Nephron progenitor cell (in vitro differentiated cells): Measurements from ENCODE around the gene CACFD1.

Experiments used
- DNase-seq: peaks from one replicate; pipeline ENCODE4 v3.0.0; 2021
- H3K27ac Mint-ChIP-seq: 2 replicates; pipeline ENCODE4 v1.8.0; 2021; ENCODE audit warnings: mild to moderate bottlenecking, moderate library complexity, mixed read lengths
- H3K27me3 Mint-ChIP-seq: 2 replicates; pipeline ENCODE4 v1.8.0; 2021; ENCODE audit warnings: mild to moderate bottlenecking, low read depth, mixed read lengths; ENCODE audit not compliant: poor library complexity
- H3K36me3 Mint-ChIP-seq: 2 replicates; pipeline ENCODE4 v1.8.0; 2021; ENCODE audit warnings: low read depth, mixed read lengths
- H3K4me1 Mint-ChIP-seq: 2 replicates; pipeline ENCODE4 v1.8.0; 2021; ENCODE audit warnings: mixed read lengths
- H3K4me3 Mint-ChIP-seq: 2 replicates; pipeline ENCODE4 v1.8.0; 2021; ENCODE audit warnings: mild to moderate bottlenecking, moderate library complexity, mixed read lengths
- H3K9me3 Mint-ChIP-seq: 2 replicates; pipeline ENCODE4 v1.8.0; 2021; ENCODE audit warnings: mild to moderate bottlenecking, moderate library complexity, mixed read lengths
- CTCF ChIP-seq: fragments of 200-600 bp; sonication (generic); IDR thresholded peaks from 2 replicates; pipeline ENCODE4 v1.5.0; 2021; ENCODE audit warnings: antibody characterized with exemption

Gene CACFD1

GRCh38 chr9:133433351-133433843, 26.4 kb upstream of the CACFD1 start:
- Mint-ChIP-seq H3K9me3 (no peaks in the 10 kb centered on the region), H3K36me3 (no peaks in the 10 kb centered on the region), H3K27ac (no peak overlapping the region), H3K4me3 (no peak overlapping the region), H3K4me1 (no peaks in the 10 kb centered on the region), H3K27me3 (peaks cover 29% of the 10 kb centered on the region)
- no peak for TF ChIP-seq CTCF
- no peak for DNase-seq

DNA sequence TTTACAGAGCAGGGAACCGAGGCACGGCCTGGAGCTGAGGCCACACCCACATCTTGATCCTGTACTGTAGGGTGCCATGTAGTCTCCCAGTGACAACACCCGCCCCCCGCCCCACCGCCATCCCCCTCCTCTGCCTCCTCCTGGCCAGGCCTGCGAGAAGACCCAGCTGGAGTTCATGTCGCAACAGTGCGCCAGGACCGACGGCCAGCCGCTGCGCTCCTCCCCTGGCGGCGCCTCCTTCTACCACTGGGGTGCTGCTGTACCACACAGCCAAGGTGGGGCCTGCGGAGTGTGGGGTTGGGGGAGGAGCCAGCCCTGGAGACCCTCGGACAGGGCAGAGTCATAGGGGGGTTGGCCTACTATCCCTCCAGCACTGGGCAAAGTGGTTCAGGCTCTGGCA, 23.1 kb upstream of the CACFD1 start:
- H3K4me3 Mint-ChIP-seq: no peak overlapping the region
- H3K27ac Mint-ChIP-seq: no peak overlapping the region
- H3K4me1 Mint-ChIP-seq: peaks cover 3% of the 10 kb centered on the region
- no peak for TF ChIP-seq CTCF
- no peaks in the 10 kb centered on the region for H3K9me3 Mint-ChIP-seq
- H3K36me3 Mint-ChIP-seq: no peaks in the 10 kb centered on the region
- peaks cover 6% of the 10 kb centered on the region for H3K27me3 Mint-ChIP-seq
- no peak for DNase-seq

GRCh38 chr9:133437753-133438531, 21.8 kb upstream of the CACFD1 start:
- no peaks in the 10 kb centered on the region for H3K9me3 Mint-ChIP-seq
- H3K27ac Mint-ChIP-seq: no peak overlapping the region
- peaks cover 8% of the 10 kb centered on the region for H3K4me1 Mint-ChIP-seq
- peaks cover 3% of the 10 kb centered on the region for H3K27me3 Mint-ChIP-seq
- DNase-seq: no peak
- H3K4me3 Mint-ChIP-seq: no peak overlapping the region
- no peaks in the 10 kb centered on the region for H3K36me3 Mint-ChIP-seq
- no peak for TF ChIP-seq CTCF

GRCh38 chr9:133439337-133439736, 20.4 kb upstream of the CACFD1 start:
- Mint-ChIP-seq H3K27me3 (peaks cover 3% of the 10 kb centered on the region), H3K4me1 (peaks cover 12% of the 10 kb centered on the region), H3K4me3 (no peak overlapping the region), H3K27ac (no peak overlapping the region), H3K36me3 (no peaks in the 10 kb centered on the region), H3K9me3 (no peaks in the 10 kb centered on the region)
- no peak for TF ChIP-seq CTCF
- DNase-seq: no peak

- Mint-ChIP-seq H3K9me3 (no peaks in the 10 kb centered on the region), H3K27me3 (peaks cover 6% of the 10 kb centered on the region), H3K4me1 (peaks cover 12% of the 10 kb centered on the region), H3K36me3 (no peaks in the 10 kb centered on the region), H3K4me3 (no peak overlapping the region), H3K27ac (no peak overlapping the region)
- TF ChIP-seq CTCF: no peak
- DNase-seq: no peak
Measured at GRCh38 chr9:133440874-133441273, 18.9 kb upstream of the CACFD1 start.

- Mint-ChIP-seq H3K4me1 (peaks cover 18% of the 10 kb centered on the region), H3K4me3 (no peak overlapping the region), H3K27ac (no peak overlapping the region), H3K27me3 (peaks cover 9% of the 10 kb centered on the region), H3K36me3 (no peaks in the 10 kb centered on the region), H3K9me3 (no peaks in the 10 kb centered on the region)
- no peak for TF ChIP-seq CTCF
- no peak for DNase-seq
Measured at GRCh38 chr9:133441571-133441970, 18.2 kb upstream of the CACFD1 start.
